ENCODE measurements around the gene SLC5A6. TPM values are rescaled to one million over a fixed set of nuclear protein-coding genes. Genes with fewer than 3 reads are reported as not detected.

SLC5A6 gene
- total RNA-seq, 1 experiment from 2014 or later: 111 TPM

DNA sequence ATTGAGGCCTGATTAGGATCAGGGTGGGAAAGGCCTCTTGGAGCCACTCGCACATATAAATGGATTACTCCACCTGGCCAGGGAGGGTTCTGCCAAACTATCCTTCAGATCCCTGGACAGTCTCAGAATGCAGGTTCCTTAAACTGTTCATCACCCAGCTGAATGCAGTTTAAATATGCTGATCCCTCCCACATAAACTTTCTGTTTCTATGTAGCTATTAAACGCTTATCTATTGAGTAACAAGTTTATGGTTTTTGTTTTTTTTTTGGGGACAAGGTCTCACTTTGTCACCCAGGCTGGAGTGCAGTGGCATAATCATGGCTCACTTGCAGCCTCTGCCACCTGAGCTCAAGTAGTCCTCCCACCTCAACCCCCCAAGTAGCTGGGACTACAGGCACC, 7.0 kb upstream of the SLC5A6 start:
- Mint-ChIP-seq H3K4me3 (peak overlapping the region; percentile 90), H3K27ac (peak overlapping the region; percentile 96; the same call in 1 of the 2 replicates), H3K9me3 (no peaks in the 10 kb centered on the region), H3K27me3 (ENCODE audit: low read depth) (no peaks in the 10 kb centered on the region), H3K36me3 (peaks cover 58% of the 10 kb centered on the region), H3K4me1 (peaks cover 21% of the 10 kb centered on the region)
- DNase-seq (ENCODE audit: low spot score) (no peak), ATAC-seq (no peak)
- ChIA-PET CTCF (no interaction called here), POLR2A (no interaction called here)
- TF ChIP-seq, protein P1, sequence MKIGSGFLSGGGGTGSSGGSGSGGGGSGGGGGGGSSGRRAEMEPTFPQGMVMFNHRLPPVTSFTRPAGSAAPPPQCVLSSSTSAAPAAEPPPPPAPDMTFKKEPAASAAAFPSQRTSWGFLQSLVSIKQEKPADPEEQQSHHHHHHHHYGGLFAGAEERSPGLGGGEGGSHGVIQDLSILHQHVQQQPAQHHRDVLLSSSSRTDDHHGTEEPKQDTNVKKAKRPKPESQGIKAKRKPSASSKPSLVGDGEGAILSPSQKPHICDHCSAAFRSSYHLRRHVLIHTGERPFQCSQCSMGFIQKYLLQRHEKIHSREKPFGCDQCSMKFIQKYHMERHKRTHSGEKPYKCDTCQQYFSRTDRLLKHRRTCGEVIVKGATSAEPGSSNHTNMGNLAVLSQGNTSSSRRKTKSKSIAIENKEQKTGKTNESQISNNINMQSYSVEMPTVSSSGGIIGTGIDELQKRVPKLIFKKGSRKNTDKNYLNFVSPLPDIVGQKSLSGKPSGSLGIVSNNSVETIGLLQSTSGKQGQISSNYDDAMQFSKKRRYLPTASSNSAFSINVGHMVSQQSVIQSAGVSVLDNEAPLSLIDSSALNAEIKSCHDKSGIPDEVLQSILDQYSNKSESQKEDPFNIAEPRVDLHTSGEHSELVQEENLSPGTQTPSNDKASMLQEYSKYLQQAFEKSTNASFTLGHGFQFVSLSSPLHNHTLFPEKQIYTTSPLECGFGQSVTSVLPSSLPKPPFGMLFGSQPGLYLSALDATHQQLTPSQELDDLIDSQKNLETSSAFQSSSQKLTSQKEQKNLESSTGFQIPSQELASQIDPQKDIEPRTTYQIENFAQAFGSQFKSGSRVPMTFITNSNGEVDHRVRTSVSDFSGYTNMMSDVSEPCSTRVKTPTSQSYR (CRISPR knock-in tag; IDR thresholded peaks at IDR 0.05): no peak
- TF ChIP-seq SP1 (CRISPR knock-in tag; conservative IDR thresholded peaks at IDR 0.05) (no peak), ZSCAN18 (CRISPR knock-in tag; IDR thresholded peaks at IDR 0.05) (no peak), ATF2 (CRISPR knock-in tag; IDR thresholded peaks at IDR 0.05; ENCODE audit: borderline replicate concordance, low read depth) (no peak), ZNF671 (CRISPR knock-in tag; IDR thresholded peaks at IDR 0.05) (no peak), ETV6 (CRISPR knock-in tag; IDR thresholded peaks at IDR 0.05) (no peak), EMX1 (CRISPR knock-in tag; IDR thresholded peaks at IDR 0.05) (no peak), SOX15 (CRISPR knock-in tag; IDR thresholded peaks at IDR 0.05) (no peak), ARID4B (CRISPR knock-in tag; IDR thresholded peaks at IDR 0.05; ENCODE audit: borderline replicate concordance) (no peak), MYBL2 (CRISPR knock-in tag; IDR thresholded peaks at IDR 0.05) (no peak), NR2C2 (CRISPR knock-in tag; IDR thresholded peaks at IDR 0.05) (no peak)
- TF ChIP-seq, protein P2, sequence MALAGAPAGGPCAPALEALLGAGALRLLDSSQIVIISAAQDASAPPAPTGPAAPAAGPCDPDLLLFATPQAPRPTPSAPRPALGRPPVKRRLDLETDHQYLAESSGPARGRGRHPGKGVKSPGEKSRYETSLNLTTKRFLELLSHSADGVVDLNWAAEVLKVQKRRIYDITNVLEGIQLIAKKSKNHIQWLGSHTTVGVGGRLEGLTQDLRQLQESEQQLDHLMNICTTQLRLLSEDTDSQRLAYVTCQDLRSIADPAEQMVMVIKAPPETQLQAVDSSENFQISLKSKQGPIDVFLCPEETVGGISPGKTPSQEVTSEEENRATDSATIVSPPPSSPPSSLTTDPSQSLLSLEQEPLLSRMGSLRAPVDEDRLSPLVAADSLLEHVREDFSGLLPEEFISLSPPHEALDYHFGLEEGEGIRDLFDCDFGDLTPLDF (CRISPR knock-in tag; IDR thresholded peaks at IDR 0.05): no peak
- TF ChIP-seq, protein P3, sequence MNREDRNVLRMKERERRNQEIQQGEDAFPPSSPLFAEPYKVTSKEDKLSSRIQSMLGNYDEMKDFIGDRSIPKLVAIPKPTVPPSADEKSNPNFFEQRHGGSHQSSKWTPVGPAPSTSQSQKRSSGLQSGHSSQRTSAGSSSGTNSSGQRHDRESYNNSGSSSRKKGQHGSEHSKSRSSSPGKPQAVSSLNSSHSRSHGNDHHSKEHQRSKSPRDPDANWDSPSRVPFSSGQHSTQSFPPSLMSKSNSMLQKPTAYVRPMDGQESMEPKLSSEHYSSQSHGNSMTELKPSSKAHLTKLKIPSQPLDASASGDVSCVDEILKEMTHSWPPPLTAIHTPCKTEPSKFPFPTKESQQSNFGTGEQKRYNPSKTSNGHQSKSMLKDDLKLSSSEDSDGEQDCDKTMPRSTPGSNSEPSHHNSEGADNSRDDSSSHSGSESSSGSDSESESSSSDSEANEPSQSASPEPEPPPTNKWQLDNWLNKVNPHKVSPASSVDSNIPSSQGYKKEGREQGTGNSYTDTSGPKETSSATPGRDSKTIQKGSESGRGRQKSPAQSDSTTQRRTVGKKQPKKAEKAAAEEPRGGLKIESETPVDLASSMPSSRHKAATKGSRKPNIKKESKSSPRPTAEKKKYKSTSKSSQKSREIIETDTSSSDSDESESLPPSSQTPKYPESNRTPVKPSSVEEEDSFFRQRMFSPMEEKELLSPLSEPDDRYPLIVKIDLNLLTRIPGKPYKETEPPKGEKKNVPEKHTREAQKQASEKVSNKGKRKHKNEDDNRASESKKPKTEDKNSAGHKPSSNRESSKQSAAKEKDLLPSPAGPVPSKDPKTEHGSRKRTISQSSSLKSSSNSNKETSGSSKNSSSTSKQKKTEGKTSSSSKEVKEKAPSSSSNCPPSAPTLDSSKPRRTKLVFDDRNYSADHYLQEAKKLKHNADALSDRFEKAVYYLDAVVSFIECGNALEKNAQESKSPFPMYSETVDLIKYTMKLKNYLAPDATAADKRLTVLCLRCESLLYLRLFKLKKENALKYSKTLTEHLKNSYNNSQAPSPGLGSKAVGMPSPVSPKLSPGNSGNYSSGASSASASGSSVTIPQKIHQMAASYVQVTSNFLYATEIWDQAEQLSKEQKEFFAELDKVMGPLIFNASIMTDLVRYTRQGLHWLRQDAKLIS (CRISPR knock-in tag; IDR thresholded peaks at IDR 0.05; ENCODE audit: borderline replicate concordance): no peak
- TF ChIP-seq, protein P4, sequence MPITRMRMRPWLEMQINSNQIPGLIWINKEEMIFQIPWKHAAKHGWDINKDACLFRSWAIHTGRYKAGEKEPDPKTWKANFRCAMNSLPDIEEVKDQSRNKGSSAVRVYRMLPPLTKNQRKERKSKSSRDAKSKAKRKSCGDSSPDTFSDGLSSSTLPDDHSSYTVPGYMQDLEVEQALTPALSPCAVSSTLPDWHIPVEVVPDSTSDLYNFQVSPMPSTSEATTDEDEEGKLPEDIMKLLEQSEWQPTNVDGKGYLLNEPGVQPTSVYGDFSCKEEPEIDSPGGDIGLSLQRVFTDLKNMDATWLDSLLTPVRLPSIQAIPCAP (CRISPR knock-in tag; IDR thresholded peaks at IDR 0.05): no peak

Data from WTC11 (cell line).